HCT116 (cell line): ENCODE results near the gene GJA8. TPM values are rescaled to one million over a fixed set of nuclear protein-coding genes. Genes with fewer than 3 reads are reported as not detected.
"Not testable (repeated sequence)": the region's sequence is repeated elsewhere in the genome, so short reads cannot be mapped to it uniquely, and the experiment has no call there.

Experiments used
- ATAC-seq: fragments of 200-7000 bp; cut with Tn5 transposase; 2 replicates; pipeline ENCODE4 v1.9.1; 2020; ENCODE audit warnings: mild to moderate bottlenecking, moderate library complexity
- BruUV-seq: library from RNA; stranded (reverse); fragments of 400-500 nt; replicated peaks from 2 replicates; lab custom pipeline; 2021; lab: Mats Ljungman, UMichigan
- CTCF ChIA-PET: fragments of 300-600 bp; sonication (Branson Sonifier 250); formaldehyde crosslinking; loops from one replicate; lab custom pipeline; 2021; ENCODE audit warnings: antibody characterized with exemption; lab: Charles Lee
- POLR2A ChIA-PET: fragments of 300-600, 350-600 bp; sonication (Branson Sonifier 250); formaldehyde crosslinking; loops from one replicate; lab custom pipeline; 2021; ENCODE audit warnings: antibody characterized with exemption; lab: Charles Lee
- RAD21 ChIA-PET, 2 experiments: fragments of 300-600 bp; sonication (Branson Sonifier 250); formaldehyde crosslinking; loops; one replicate each; lab custom pipeline; 2023; ENCODE audit warnings: low total read pairs in 2 of 2; ENCODE audit not compliant: uncharacterized antibody in 2 of 2, unreplicated experiment in 2 of 2, low non-redundant PET in 1 of 2; lab: Charles Lee
- DNase-seq: peaks from one replicate; pipeline ENCODE4 v3.0.0-alpha.2; 2010; ENCODE audit warnings: low read depth, low spot score
- H2AFZ ChIP-seq: fragments of 200-600 bp; shearing (Covaris generic), sonication (generic); 2 replicates; pipeline ENCODE4 v1.6.1; 2017; ENCODE audit warnings: low read depth, mixed run types, mixed read lengths, antibody characterized with exemption, low read length; ENCODE audit not compliant: poor library complexity, severe bottlenecking
- H3K27ac ChIP-seq: 2 replicates; pipeline ENCODE4 v1.5.1; 2012; ENCODE audit warnings: low read depth, low read length
- H3K27me3 ChIP-seq: fragments of 200-600 bp; sonication (generic); 2 replicates; pipeline ENCODE4 v1.6.1; 2016; ENCODE audit warnings: mixed run types, low read length, mixed read lengths; ENCODE audit not compliant: insufficient read depth
- H3K36me3 ChIP-seq, 2 experiments: fragments of 200-500 bp in 1 of 2; fragments of 200-600 bp in 1 of 2; sonication (Bioruptor generic) in 1 of 2; sonication (generic) in 1 of 2; 2 replicates each; pipeline versions ENCODE4 v1.5.1 to v1.6.1; 2014 to 2016; ENCODE audit warnings: low read length in 2 of 2, inconsistent platforms in 1 of 2, mixed read lengths in 1 of 2, mixed run types in 1 of 2; ENCODE audit not compliant: insufficient read depth in 2 of 2, control insufficient read depth in 1 of 2
- H3K4me1 ChIP-seq, 2 experiments: fragments of 200-600 bp in 1 of 2; sonication (generic) in 1 of 2; 2 replicates each; pipeline versions ENCODE4 v1.5.1 to v1.6.1; 2012 to 2017; ENCODE audit warnings: low read length in 2 of 2, inconsistent platforms in 1 of 2, mild to moderate bottlenecking in 1 of 2, mixed read lengths in 1 of 2, mixed run types in 1 of 2, moderate library complexity in 1 of 2; ENCODE audit not compliant: insufficient read depth in 2 of 2, control insufficient read depth in 1 of 2
- H3K4me2 ChIP-seq: fragments of 200-600 bp; sonication (generic); 2 replicates; pipeline ENCODE4 v1.6.1; 2017; ENCODE audit warnings: mixed run types, low read length, mixed read lengths
- H3K4me3 ChIP-seq, 2 experiments: fragments of 200-600 bp in 1 of 2; sonication (generic) in 1 of 2; replicated peaks in 1 of 2; 2 replicates each; pipeline ENCODE4 v1.5.1; 2011 to 2016; ENCODE audit warnings: low read length in 2 of 2, control low read depth in 1 of 2, low read depth in 1 of 2, mild to moderate bottlenecking in 1 of 2, mixed read lengths in 1 of 2, mixed run types in 1 of 2
- H3K79me2 ChIP-seq: fragments of 200-600 bp; sonication (generic); 2 replicates; pipeline ENCODE4 v1.6.1; 2017; ENCODE audit warnings: mild to moderate bottlenecking, mixed run types, low read length, moderate library complexity, mixed read lengths; ENCODE audit not compliant: insufficient read depth
- H3K9ac ChIP-seq: fragments of 200-600 bp; sonication (generic); 2 replicates; pipeline ENCODE4 v1.6.1; 2016; ENCODE audit warnings: low read length, mixed read lengths
- H3K9me2 ChIP-seq: fragments of 200-600 bp; sonication (generic), shearing (Covaris generic); 2 replicates; pipeline ENCODE4 v1.6.1; 2017; ENCODE audit warnings: mixed run types, mild to moderate bottlenecking, moderate library complexity; ENCODE audit not compliant: insufficient read depth
- H3K9me3 ChIP-seq, 2 experiments: fragments of 200-500 bp in 1 of 2; fragments of 200-600 bp in 1 of 2; sonication (Bioruptor generic) in 1 of 2; sonication (generic) in 1 of 2; 2 replicates each; pipeline ENCODE4 v1.6.1; 2014 to 2017; ENCODE audit warnings: low read length in 2 of 2, mixed read lengths in 2 of 2, inconsistent platforms in 1 of 2, low read depth in 1 of 2, mild to moderate bottlenecking in 1 of 2, mixed run types in 1 of 2, moderate library complexity in 1 of 2; ENCODE audit not compliant: control insufficient read depth in 1 of 2, insufficient read depth in 1 of 2
- H4K20me1 ChIP-seq: fragments of 200-600 bp; sonication (generic), shearing (Covaris generic); 2 replicates; pipeline ENCODE4 v1.6.1; 2017; ENCODE audit warnings: mixed run types, mild to moderate bottlenecking, moderate library complexity; ENCODE audit not compliant: insufficient read depth
- CEBPB ChIP-seq: IDR thresholded peaks from 2 replicates; pipeline ENCODE4 v1.6.1; 2012; ENCODE audit warnings: low read depth
- CTCF ChIP-seq, 3 experiments: fragments of 200-600 bp in 1 of 3; sonication (generic) in 1 of 3; IDR thresholded peaks in 2 of 3; conservative IDR thresholded peaks in 1 of 3; 2 replicates each; pipeline ENCODE4 v1.5.1; 2012 to 2017; ENCODE audit warnings: low read depth in 2 of 3, low read length in 2 of 3, antibody characterized with exemption in 1 of 3, borderline replicate concordance in 1 of 3, control low read depth in 1 of 3, mild to moderate bottlenecking in 1 of 3, mixed read lengths in 1 of 3, mixed run types in 1 of 3, moderate library complexity in 1 of 3; ENCODE audit not compliant: insufficient read depth in 1 of 3
- EGR1 ChIP-seq: IDR thresholded peaks from 2 replicates; pipeline ENCODE4 v1.6.1; 2012; ENCODE audit warnings: low read depth
- EZH2 ChIP-seq: fragments of 200-600 bp; sonication (generic); IDR thresholded peaks from 2 replicates; pipeline ENCODE4 v1.6.1; 2017; ENCODE audit warnings: antibody characterized with exemption, mixed run types
- EZH2phosphoT487 ChIP-seq: fragments of 200-600 bp; IDR thresholded peaks from 2 replicates; pipeline ENCODE4 v1.6.1; 2018; ENCODE audit warnings: antibody characterized with exemption, borderline replicate concordance
- JUND ChIP-seq: IDR thresholded peaks from 2 replicates; pipeline ENCODE4 v1.6.1; 2012
- POLR2A ChIP-seq: IDR thresholded peaks from 2 replicates; pipeline ENCODE4 v1.7.0; 2011; ENCODE audit warnings: borderline replicate concordance; ENCODE audit not compliant: insufficient read depth, insufficient read length; ENCODE audit errors: extremely low read depth
- POLR2AphosphoS5 ChIP-seq: IDR thresholded peaks from 2 replicates; pipeline ENCODE4 v1.6.1; 2011; ENCODE audit warnings: mild to moderate bottlenecking, low read depth, low read length, moderate library complexity
- RAD21 ChIP-seq: IDR thresholded peaks from 2 replicates; pipeline ENCODE4 v1.6.1; 2012; ENCODE audit warnings: low read depth, mild to moderate bottlenecking
- SIN3A ChIP-seq: IDR thresholded peaks from 2 replicates; pipeline ENCODE4 v1.6.1; 2012; ENCODE audit warnings: low read depth
- SP1 ChIP-seq: IDR thresholded peaks from 2 replicates; pipeline ENCODE4 v1.6.1; 2012; ENCODE audit warnings: low read depth
- SRF ChIP-seq: IDR thresholded peaks from 2 replicates; pipeline ENCODE4 v1.6.1; 2012; ENCODE audit warnings: low read depth
- TCF7L2 ChIP-seq: IDR thresholded peaks from 2 replicates; pipeline ENCODE4 v1.7.0; 2011; ENCODE audit warnings: borderline replicate concordance, inconsistent platforms; ENCODE audit not compliant: insufficient read depth, insufficient read length; ENCODE audit errors: extremely low read depth
- ZBTB33 ChIP-seq: IDR thresholded peaks from 2 replicates; pipeline ENCODE4 v1.6.1; 2011; ENCODE audit warnings: mild to moderate bottlenecking, low read length, moderate library complexity; ENCODE audit not compliant: insufficient replicate concordance; ENCODE audit errors: extremely low read depth
- ZFX ChIP-seq: fragments of 450-650 bp; IDR thresholded peaks from 2 replicates; pipeline ENCODE4 v1.6.1; 2017
- ZNF274 ChIP-seq: fragments of 200-500 bp; sonication (Bioruptor generic); IDR thresholded peaks from 2 replicates; pipeline ENCODE4 v1.6.1; 2014; ENCODE audit warnings: mild to moderate bottlenecking, low read depth, low read length, inconsistent platforms
- intact Hi-C: fragments of 100-400 bp; cut with micrococcal nuclease; formaldehyde crosslinking; loops from 2 replicates; pipeline ENCODE4 v1.10.0; 2022
- total RNA-seq: library from RNA; stranded (reverse); gene quantifications from one replicate; pipeline ENCODE4 v1.2.1, GENCODE V29; 2021; ENCODE audit not compliant: unreplicated experiment

Gene GJA8
- total RNA-seq, 1 experiment from 2014 or later, result not detected

GRCh38 chr1:147924813-147925212 lies 22.2 kb downstream of the GJA8 start:
- no peak for ATAC-seq
- no peak overlapping the region for H3K27ac ChIP-seq
- RAD21 ChIA-PET, result no interaction called here
- TF ChIP-seq RAD21, result no peak
- no peak for TF ChIP-seq CTCF (IDR thresholded peaks at IDR 0.05 in 2 of 3, conservative IDR thresholded peaks at IDR 0.05 in 1 of 3; ENCODE audit: borderline replicate concordance in 1 of 3, insufficient read depth in 1 of 3, low read depth in 2 of 3, low read length in 2 of 3)
- TF ChIP-seq EZH2, result no peak
- no peak for TF ChIP-seq SRF
- TF ChIP-seq TCF7L2, result no peak
- no peak for TF ChIP-seq EGR1
- TF ChIP-seq JUND, result no peak
- TF ChIP-seq ZNF274, result no peak
- no peak for TF ChIP-seq ZFX
- no peak for TF ChIP-seq ZBTB33
- TF ChIP-seq SP1, result no peak
- no peak for TF ChIP-seq EZH2phosphoT487
- TF ChIP-seq CEBPB, result no peak
- no peak for TF ChIP-seq SIN3A
- no peak for TF ChIP-seq POLR2A
- no peak for TF ChIP-seq POLR2AphosphoS5
- CTCF ChIA-PET, result no interaction called here
- H3K4me3 ChIP-seq, result no peak overlapping the region
- POLR2A ChIA-PET, result interaction anchor here (0.6 kb wide), 1 partner anchor 250 kb away, joined by 3 read pairs; no protein-coding TSS in a partner anchor
- H2AFZ ChIP-seq, result no peak overlapping the region
- no peak for DNase-seq
- peaks cover 0 to 3% of the 10 kb centered on the region in 2 experiments; a peak in 2 of 4 replicates for H3K4me1 ChIP-seq
- no peaks in the 10 kb centered on the region for H3K9me2 ChIP-seq
- no peak overlapping the region for H3K4me2 ChIP-seq
- intact Hi-C loops, result no loop called here
- no peaks in the 10 kb centered on the region for H3K9me3 ChIP-seq
- H3K36me3 ChIP-seq, result no peaks in the 10 kb centered on the region
- H3K27me3 ChIP-seq, result no peaks in the 10 kb centered on the region
- H4K20me1 ChIP-seq, result no peaks in the 10 kb centered on the region
- H3K79me2 ChIP-seq, result peaks cover 5% of the 10 kb centered on the region; the same call in 1 of the 2 replicates
- no peak overlapping the region for H3K9ac ChIP-seq
- no TSS peak for BruUV-seq

- H3K79me2 ChIP-seq, H4K20me1 ChIP-seq, POLR2A ChIA-PET, DNase-seq, RAD21 ChIA-PET, CTCF ChIA-PET, H3K27me3 ChIP-seq, H2AFZ ChIP-seq, H3K4me2 ChIP-seq, BruUV-seq, H3K9ac ChIP-seq, H3K9me2 ChIP-seq, intact Hi-C loops, ATAC-seq, H3K27ac ChIP-seq, H3K9me3 ChIP-seq, H3K4me1 ChIP-seq, H3K4me3 ChIP-seq, H3K36me3 ChIP-seq: not testable (repeated sequence)
These were observed 24.6 kb downstream of the GJA8 start for GRCh38 chr1:147927215-147927614.
